ENCODE data around the gene SMARCD2. TPM values are rescaled to one million over a fixed set of nuclear protein-coding genes. Genes with fewer than 3 reads are reported as not detected.
"Not testable (repeated sequence)": the region's sequence is repeated elsewhere in the genome, so short reads cannot be mapped to it uniquely, and the experiment has no call there.

The SMARCD2 gene
- total RNA-seq, 1 donor from 2014 or later = 84.5 TPM

DNA sequence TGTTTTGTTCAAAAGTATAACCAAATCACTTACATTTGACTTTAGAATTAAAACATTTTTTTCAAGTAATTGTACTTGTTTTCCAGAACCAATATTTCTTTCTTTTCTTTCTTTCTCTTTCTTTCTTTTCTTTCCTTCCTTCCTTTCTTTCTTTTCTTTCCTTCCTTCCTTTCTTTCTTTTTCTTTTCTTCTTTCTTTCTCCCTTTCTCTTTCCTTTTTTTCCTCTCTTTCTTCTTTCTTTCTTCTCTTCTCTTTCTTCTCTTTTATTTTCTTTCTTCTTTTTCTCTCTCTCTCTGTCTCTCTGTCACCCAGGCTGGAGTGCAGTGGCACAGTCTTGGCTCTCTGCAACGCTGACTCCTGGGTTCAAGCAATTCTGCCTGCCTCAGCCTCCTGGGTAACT lies 41.7 kb downstream of the SMARCD2 start:
- Mint-ChIP-seq H3K4me3 (ENCODE audit: unreplicated experiment) (no peak overlapping the region), H3K4me1 (ENCODE audit: low read depth, unreplicated experiment) (no peaks in the 10 kb centered on the region), H3K9me3 (ENCODE audit: unreplicated experiment) (no peaks in the 10 kb centered on the region), H3K36me3 (ENCODE audit: unreplicated experiment) (no peaks in the 10 kb centered on the region), H3K27ac (ENCODE audit: unreplicated experiment) (no peak overlapping the region), H3K27me3 (ENCODE audit: unreplicated experiment) (no peaks in the 10 kb centered on the region)
- TF ChIP-seq, protein P1, sequence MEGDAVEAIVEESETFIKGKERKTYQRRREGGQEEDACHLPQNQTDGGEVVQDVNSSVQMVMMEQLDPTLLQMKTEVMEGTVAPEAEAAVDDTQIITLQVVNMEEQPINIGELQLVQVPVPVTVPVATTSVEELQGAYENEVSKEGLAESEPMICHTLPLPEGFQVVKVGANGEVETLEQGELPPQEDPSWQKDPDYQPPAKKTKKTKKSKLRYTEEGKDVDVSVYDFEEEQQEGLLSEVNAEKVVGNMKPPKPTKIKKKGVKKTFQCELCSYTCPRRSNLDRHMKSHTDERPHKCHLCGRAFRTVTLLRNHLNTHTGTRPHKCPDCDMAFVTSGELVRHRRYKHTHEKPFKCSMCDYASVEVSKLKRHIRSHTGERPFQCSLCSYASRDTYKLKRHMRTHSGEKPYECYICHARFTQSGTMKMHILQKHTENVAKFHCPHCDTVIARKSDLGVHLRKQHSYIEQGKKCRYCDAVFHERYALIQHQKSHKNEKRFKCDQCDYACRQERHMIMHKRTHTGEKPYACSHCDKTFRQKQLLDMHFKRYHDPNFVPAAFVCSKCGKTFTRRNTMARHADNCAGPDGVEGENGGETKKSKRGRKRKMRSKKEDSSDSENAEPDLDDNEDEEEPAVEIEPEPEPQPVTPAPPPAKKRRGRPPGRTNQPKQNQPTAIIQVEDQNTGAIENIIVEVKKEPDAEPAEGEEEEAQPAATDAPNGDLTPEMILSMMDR (IDR thresholded peaks at IDR 0.05; ENCODE audit: partially characterized antibody, unreplicated experiment) = no peak
- DNase-seq = no peak

DNA sequence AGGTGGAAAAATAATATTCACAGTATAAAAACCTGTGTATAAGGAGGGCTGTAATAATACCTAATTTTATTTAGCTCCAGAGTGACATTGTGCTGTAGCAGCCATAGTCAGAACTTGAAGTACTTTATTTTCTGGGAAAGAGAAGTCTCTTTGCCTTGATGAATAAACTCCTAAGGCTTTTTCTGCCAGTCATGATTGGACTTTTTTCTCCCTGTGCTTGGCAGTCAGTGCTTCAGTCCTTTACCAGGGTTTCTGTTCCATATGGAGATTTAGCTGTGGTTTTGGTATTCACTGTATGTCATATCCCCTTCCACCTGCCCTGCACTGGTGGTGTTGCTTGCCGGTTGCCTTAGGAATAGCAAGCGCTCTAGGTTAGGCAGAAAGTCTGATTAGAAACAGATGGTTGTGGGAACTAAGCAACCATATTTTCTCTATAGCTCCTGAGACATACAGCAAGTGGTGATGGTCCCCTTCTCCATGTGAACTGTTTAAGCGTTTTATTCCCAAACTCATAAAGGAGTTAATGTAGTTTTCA lies 43.8 kb downstream of the SMARCD2 start:
- no peak overlapping the region for H3K27ac Mint-ChIP-seq (ENCODE audit: unreplicated experiment)
- no peak overlapping the region for H3K4me3 Mint-ChIP-seq (ENCODE audit: unreplicated experiment)
- TF ChIP-seq, protein P1 (IDR thresholded peaks at IDR 0.05; ENCODE audit: partially characterized antibody, unreplicated experiment) = no peak
- no peaks in the 10 kb centered on the region for H3K36me3 Mint-ChIP-seq (ENCODE audit: unreplicated experiment)
- H3K4me1 Mint-ChIP-seq (ENCODE audit: low read depth, unreplicated experiment) = no peaks in the 10 kb centered on the region
- H3K9me3 Mint-ChIP-seq (ENCODE audit: unreplicated experiment) = no peaks in the 10 kb centered on the region
- no peaks in the 10 kb centered on the region for H3K27me3 Mint-ChIP-seq (ENCODE audit: unreplicated experiment)
- no peak for DNase-seq

DNA sequence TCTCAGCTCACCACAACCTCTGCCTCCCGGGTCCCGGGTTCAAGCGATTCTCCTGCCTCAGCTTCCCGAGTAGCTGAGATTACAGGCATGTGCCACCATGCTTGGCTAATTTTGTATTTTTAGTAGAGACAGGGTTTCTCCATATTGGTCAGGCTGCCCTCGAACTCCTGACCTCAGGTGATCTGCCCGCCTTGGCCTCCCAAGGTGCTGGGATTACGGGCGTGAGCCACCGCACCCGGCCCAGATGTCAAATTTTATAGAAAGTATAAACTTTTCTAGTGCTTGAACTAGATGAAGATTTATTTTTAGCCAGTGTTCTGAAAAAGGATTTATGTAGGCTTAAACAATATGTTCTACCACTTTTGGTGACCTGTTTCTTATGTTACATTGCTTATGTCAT lies 46.1 kb downstream of the SMARCD2 start:
- not testable (repeated sequence) for H3K4me1 Mint-ChIP-seq (ENCODE audit: low read depth, unreplicated experiment); H3K27ac Mint-ChIP-seq (ENCODE audit: unreplicated experiment); DNase-seq; H3K36me3 Mint-ChIP-seq (ENCODE audit: unreplicated experiment); H3K9me3 Mint-ChIP-seq (ENCODE audit: unreplicated experiment); H3K4me3 Mint-ChIP-seq (ENCODE audit: unreplicated experiment); H3K27me3 Mint-ChIP-seq (ENCODE audit: unreplicated experiment)

DNA sequence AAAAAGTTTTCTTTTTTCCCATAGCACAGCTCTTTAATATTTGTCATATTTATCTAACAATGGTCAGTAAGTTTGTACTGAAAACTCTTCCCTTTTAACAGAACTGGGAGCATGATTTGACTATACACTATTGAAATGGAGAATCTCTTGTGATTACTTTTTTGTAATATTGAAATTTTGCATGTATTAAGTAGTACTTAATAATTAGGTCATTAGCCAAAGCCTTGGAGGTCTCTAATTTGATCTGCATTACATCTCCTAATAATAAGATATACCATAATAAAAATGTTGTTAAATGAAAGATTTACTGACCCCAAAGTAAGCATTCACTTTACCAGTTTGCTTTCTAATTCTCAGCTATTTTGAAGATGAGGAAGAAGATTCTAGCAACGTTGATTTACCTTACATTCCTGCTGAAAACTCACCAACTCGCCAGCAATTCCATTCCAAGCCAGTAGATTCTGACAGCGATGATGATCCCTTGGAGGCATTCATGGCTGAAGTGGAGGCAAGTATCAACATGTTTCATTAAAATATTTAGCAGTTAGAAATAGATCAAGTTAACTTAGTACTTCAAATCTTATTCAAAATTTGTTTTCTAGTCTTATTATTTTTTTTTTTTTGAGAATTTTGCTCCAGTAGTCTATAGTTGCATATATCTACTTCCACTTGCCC lies 50.3 kb downstream of the SMARCD2 start:
- H3K27me3 Mint-ChIP-seq (ENCODE audit: unreplicated experiment) = no peaks in the 10 kb centered on the region
- no peaks in the 10 kb centered on the region for H3K9me3 Mint-ChIP-seq (ENCODE audit: unreplicated experiment)
- H3K27ac Mint-ChIP-seq (ENCODE audit: unreplicated experiment) = no peak overlapping the region
- TF ChIP-seq, protein P1 (IDR thresholded peaks at IDR 0.05; ENCODE audit: partially characterized antibody, unreplicated experiment) = no peak
- no peak for DNase-seq
- H3K4me3 Mint-ChIP-seq (ENCODE audit: unreplicated experiment) = no peak overlapping the region
- no peaks in the 10 kb centered on the region for H3K36me3 Mint-ChIP-seq (ENCODE audit: unreplicated experiment)
- H3K4me1 Mint-ChIP-seq (ENCODE audit: low read depth, unreplicated experiment) = no peaks in the 10 kb centered on the region

DNA sequence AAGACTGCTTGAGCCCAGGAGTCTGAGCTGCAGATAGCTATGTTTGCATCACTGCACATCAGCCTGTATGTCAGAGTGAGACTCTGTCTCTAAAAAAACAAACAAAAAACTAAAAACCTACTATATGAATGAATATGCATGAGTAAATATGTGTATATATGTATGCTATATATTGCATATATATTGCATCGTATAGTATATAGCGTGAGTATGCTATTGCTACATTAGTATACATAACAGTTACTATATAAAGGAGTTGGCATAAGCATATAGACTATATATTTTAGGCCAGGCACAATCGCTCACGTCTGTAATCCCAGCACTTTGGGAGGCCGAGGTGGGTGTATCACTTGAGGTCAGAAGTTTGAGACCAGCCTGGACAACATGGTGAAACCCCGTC lies 52.4 kb downstream of the SMARCD2 start:
- no peaks in the 10 kb centered on the region for H3K9me3 Mint-ChIP-seq (ENCODE audit: unreplicated experiment)

More for the DNA sequence above, 52.4 kb downstream of the SMARCD2 start:
- Mint-ChIP-seq H3K4me1 (ENCODE audit: low read depth, unreplicated experiment) (no peaks in the 10 kb centered on the region), H3K36me3 (ENCODE audit: unreplicated experiment) (no peaks in the 10 kb centered on the region), H3K27me3 (ENCODE audit: unreplicated experiment) (no peaks in the 10 kb centered on the region), H3K4me3 (ENCODE audit: unreplicated experiment) (no peak overlapping the region), H3K27ac (ENCODE audit: unreplicated experiment) (no peak overlapping the region)
- TF ChIP-seq, protein P1 (IDR thresholded peaks at IDR 0.05; ENCODE audit: partially characterized antibody, unreplicated experiment) = no peak
- DNase-seq = no peak

Data from glutamatergic neuron (in vitro differentiated cells).